SK-N-SH treated with all-trans-retinoic acid at 6 μM for 48 hours (cell line): ENCODE results near the gene FHL3.

Source experiments
- CREB5 ChIP-seq: fragments of 250-450 bp; sonication (Bioruptor Pico); IDR thresholded peaks from 2 replicates; pipeline ENCODE4 v1.5.1; 2020; ENCODE audit warnings: low read depth, mild to moderate bottlenecking, moderate library complexity
- ISL1 ChIP-seq: fragments of 250-450 bp; sonication (Bioruptor Pico); IDR thresholded peaks from 2 replicates; pipeline ENCODE4 v2.1.2; 2022; ENCODE audit warnings: mild to moderate bottlenecking, moderate library complexity
- OSR1 ChIP-seq: fragments of 250-450 bp; sonication (Bioruptor Pico); IDR thresholded peaks from 2 replicates; pipeline ENCODE4 v1.8.0; 2022; ENCODE audit warnings: moderate library complexity, mild to moderate bottlenecking, inconsistent platforms
- ZFP3 ChIP-seq: fragments of 250-450 bp; sonication (Bioruptor Pico); IDR thresholded peaks from 2 replicates; pipeline ENCODE4 v1.5.0; 2020; ENCODE audit warnings: mild to moderate bottlenecking, moderate library complexity

- TF ChIP-seq OSR1 (CRISPR knock-in tag) (no peak), ZFP3 (CRISPR knock-in tag) (no peak), ISL1 (CRISPR knock-in tag) (no peak), CREB5 (CRISPR knock-in tag) (no peak)
Measured at GRCh38 chr1:38000529-38001455, 4.5 kb downstream of the FHL3 start.
